Measurements from ENCODE around the gene ABCC3.

ABCC3 gene

DNA sequence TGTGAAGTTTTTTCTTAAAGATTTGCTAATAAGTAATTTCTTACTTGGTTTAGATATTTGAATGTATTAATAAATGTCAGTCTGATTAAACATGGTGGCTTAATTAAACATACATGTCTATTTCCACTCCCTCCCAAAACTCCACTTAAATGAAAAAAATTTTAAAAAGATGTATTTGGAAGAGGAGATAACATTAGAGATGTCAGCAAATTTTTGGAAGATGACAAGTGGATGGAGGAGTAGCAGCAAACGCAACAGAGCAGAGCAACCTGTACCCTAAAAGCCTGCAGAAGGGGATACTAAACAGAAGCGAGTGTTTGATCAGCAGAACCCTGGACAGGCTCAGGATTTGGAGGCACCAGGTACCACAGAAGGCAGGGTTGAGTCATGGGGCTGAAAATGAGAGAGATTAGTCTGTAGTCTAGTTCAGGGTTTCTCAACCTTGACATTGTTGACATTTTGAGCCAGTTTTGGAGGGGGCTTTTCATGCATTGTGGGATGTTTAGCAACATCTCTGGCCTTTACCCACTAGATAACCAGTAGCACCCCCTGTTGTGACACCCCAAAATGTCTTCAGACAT is 102.5 kb downstream of the ABCC3 start:
- DNase-seq (ENCODE audit: low spot score), result no peak

DNA sequence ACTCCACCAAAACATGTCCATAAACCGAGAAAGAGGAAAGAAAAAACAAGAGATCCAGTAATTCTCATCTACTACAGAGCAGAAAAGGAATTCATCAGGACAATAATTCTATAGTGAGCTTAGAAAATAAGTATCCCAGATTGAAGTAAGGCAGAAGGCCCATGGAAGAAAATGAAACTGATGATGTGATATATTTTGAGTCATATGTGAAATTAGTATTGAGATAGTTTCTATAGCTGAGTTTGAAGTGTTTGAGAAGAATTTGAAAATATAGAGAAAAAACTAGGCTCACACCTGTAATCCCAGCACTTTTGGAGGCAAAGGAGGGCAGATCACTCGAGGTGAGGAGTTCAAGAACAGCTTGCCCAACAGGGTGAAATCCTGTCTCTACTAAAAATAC is 104.4 kb downstream of the ABCC3 start:
- no peak for DNase-seq (ENCODE audit: low spot score)
